ENCODE measurements around the gene CD4.
"Not testable (repeated sequence)": the region's sequence is repeated elsewhere in the genome, so short reads cannot be mapped to it uniquely, and the experiment has no call there.

CD4 gene

GRCh38 chr12:6788972-6789924, at the start of gene CD4:
Gene CD4 (plus strand): TSS chr12:6789528. CDS start chr12:6800139, 10,611 bp downstream.
- DNase-seq (ENCODE audit: low spot score), result no peak

GRCh38 chr12:6742080-6742479, 47.2 kb upstream of the CD4 start:
- DNase-seq (ENCODE audit: low spot score), result not testable (repeated sequence)

GRCh38 chr12:6742834-6743233, 46.5 kb upstream of the CD4 start:
- no peak for DNase-seq (ENCODE audit: low spot score)

DNA sequence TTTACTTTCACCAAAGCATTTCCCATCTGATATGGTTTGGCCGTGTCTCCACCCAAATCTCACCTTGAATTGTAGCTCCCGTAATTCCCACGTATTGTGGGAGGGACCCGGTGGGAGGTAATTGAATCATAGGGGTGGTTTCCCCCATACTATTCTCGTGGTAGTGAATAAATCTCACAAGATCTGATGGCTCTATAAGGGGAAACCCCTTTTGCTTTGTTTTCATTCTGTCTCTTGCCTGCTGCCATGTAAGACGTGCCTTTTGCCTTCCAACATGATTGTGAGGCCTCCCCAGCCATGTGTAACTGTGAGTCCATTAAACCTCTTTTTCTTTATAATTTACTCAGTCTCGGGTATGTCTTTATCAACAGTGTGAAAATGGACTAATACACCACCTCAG, 46.0 kb upstream of the CD4 start:
- DNase-seq (ENCODE audit: low spot score), result not testable (repeated sequence)

GRCh38 chr12:6745741-6746525, 43.4 kb upstream of the CD4 start:
- no peak for DNase-seq (ENCODE audit: low spot score)

- no peak for DNase-seq (ENCODE audit: low spot score)
Measured at GRCh38 chr12:6747216-6747615, 42.1 kb upstream of the CD4 start.

GRCh38 chr12:6748761-6749160, 40.6 kb upstream of the CD4 start:
- DNase-seq (ENCODE audit: low spot score), result no peak

DNA sequence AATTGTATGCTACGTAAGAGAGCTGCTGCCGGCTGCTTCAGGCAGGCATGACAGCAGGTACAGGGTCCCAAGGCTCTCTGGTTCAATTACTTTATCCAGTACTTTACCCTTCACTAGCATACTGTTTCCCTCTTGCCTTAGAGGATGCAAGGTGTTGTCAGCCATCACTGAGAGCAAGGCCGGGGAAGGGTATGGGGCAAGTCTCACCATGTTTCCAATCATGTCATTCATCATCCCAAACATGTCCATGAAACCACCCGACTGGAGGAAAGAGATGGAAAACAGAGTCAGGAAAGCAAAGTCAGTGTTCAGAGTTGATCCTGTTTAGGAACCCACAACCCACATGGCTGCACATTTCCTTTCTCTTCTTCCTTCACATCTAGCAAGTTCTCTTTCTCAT, 38.8 kb upstream of the CD4 start:
- DNase-seq (ENCODE audit: low spot score), result no peak

- DNase-seq (ENCODE audit: low spot score), result no peak
Measured at GRCh38 chr12:6751767-6752166, 37.6 kb upstream of the CD4 start.

GRCh38 chr12:6752167-6752920, 37.0 kb upstream of the CD4 start:
- peak; percentile 67 for DNase-seq (ENCODE audit: low spot score)

- DNase-seq (ENCODE audit: low spot score), result peak; percentile 95
Measured at GRCh38 chr12:6752921-6753771, 36.2 kb upstream of the CD4 start, which contains the start of gene MLF2. Gene MLF2 (minus strand): TSS chr12:6753141. CDS start chr12:6752334, 807 bp downstream.

DNA sequence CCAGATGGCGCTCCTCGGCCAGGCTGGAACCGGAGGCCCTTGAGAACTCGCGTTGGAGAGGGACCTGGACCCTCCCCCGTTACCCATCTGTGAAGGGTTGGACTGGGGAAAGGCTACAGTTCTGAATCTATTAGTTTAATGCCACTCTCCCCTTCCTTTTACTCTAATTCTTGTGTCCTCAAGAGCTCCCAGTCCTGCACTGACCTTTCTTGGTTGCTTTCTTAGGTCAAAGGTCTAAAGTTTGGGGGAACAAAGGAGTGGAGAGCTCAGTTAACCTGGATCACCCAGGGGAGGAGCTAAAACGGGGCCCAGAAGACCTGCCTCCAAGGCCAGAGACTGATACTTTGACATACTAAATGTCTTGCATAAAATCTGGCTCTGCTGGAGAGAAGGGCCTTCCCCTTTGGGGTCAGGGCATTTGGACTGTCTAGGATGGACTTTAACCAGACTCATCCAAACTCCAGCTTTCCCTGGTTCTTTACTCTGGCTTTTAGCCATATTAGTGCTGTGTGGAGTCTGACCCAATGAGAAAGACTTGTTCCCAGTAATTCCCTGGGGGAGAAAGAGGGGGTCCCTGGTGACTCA, 35.5 kb upstream of the CD4 start:
- DNase-seq (ENCODE audit: low spot score), result no peak

DNA sequence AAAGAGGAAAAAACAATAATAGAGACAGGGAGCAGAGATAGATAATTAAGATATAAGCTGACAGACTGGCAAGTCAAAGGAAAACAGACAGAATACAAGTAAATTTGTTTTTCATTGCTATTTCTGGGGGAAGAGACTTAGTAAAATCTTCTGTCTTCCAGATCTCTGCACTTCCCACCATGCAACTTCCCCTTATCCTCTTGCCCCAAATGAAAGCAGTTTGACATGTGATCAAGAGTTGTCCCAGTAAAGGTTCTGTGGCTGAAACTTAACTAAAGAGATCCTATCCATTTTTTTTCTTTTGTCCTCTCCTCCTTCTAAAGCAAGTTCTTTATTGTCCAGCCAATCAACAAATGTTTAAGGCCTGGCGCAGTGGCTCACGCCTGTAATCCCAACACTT, 34.9 kb upstream of the CD4 start:
- DNase-seq (ENCODE audit: low spot score), result no peak

GRCh38 chr12:6757028-6757690, 32.2 kb upstream of the CD4 start:
- no peak for DNase-seq (ENCODE audit: low spot score)

- no peak for DNase-seq (ENCODE audit: low spot score)
Measured at GRCh38 chr12:6758506-6759095, 30.7 kb upstream of the CD4 start.

DNA sequence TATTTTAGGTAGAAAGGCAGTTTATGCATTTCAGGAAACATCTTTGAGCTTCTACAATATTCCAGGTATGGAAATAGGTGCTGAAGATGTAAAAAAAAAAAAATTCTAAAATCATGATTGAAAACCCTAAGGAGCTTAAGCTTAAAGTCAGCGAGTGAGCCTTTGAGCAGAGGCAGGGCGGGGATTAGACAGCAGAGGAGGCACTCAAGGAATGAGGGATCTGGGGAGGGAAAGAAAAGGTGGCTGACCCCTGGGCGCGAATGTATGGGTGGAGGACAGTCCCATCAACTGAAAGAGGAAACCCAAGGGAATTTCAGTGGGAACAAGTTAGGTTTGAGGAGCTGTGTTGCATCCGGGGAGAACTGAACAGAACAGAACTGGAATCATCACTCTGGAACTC, 29.6 kb upstream of the CD4 start:
- DNase-seq (ENCODE audit: low spot score), result no peak

DNA sequence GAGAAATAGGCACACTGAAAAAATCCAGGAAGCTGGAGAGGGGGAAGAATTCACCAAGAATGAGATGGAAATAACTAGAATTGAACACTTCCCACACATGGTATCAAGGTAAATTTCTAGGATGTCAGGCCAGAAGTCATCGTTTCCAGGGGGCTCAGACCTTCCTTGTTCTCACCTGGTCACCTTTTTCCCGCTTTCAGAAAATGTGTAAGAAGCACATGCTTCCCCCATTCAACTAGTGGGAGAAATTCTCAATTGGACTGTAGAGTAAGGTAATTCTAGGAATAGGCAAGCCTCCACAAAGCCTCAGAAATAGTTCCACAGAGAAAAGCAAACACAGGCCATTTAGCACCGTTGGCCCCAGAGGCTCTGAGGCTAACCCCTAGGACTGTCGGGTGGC, 25.9 kb upstream of the CD4 start:
- no peak for DNase-seq (ENCODE audit: low spot score)

- peak; percentile 98 for DNase-seq (ENCODE audit: low spot score)
Measured at GRCh38 chr12:6764011-6764828, 25.1 kb upstream of the CD4 start.

DNA sequence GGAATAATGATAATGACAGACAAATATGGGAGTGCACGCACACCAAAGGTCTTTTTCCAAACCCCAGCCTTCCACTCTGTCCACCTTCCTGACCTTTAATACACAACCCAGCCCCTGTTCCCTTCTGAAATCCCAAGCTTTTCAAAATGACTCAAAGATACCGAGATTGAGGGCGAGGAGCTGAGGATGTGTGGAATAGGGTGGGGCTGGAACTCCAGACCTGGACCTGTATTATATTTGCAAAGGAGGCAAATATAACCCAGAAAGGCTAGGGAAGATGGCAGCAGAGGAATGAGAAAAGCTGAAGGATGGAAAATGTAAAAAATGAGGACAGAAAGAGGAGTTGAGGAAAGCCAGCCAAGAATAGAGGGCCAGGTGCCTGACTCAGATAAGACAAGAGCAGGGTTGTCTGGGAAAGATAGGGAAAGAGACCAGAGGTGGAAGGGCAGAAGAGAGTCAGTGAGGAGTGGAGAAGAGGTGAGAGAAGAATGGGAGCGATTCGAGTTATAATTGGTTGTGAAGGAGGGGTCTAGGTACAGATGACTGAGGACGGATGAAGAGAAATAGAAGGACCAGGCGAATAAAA, 24.2 kb upstream of the CD4 start:
- DNase-seq (ENCODE audit: low spot score), result no peak
